Calu3 (cell line): Measurements from ENCODE around the gene NFKBIA. TPM values are rescaled to one million over a fixed set of nuclear protein-coding genes. Genes with fewer than 3 reads are reported as not detected.

ENCODE experiments used
- BruUV-seq: library from RNA; stranded (reverse); fragments of 400-500 nt; replicated peaks from 2 replicates; lab custom pipeline; 2021; lab: Mats Ljungman, UMichigan
- CTCF ChIA-PET: fragments of 300-600 bp; sonication (Branson Sonifier 250); formaldehyde crosslinking; loops from one replicate; lab custom pipeline; 2022; ENCODE audit warnings: antibody characterized with exemption; lab: Charles Lee
- DNase-seq: peaks from one replicate; pipeline ENCODE4 v3.0.0; 2022
- H3K27ac Mint-ChIP-seq: one replicate; pipeline ENCODE4 v1.8.0; 2022; ENCODE audit warnings: mixed read lengths; ENCODE audit not compliant: unreplicated experiment
- H3K27me3 Mint-ChIP-seq: one replicate; pipeline ENCODE4 v1.8.0; 2022; ENCODE audit warnings: mixed read lengths; ENCODE audit not compliant: unreplicated experiment
- H3K36me3 Mint-ChIP-seq: one replicate; pipeline ENCODE4 v1.8.0; 2022; ENCODE audit warnings: mild to moderate bottlenecking, moderate library complexity, mixed read lengths; ENCODE audit not compliant: insufficient read depth, unreplicated experiment
- H3K4me1 Mint-ChIP-seq: one replicate; pipeline ENCODE4 v1.8.0; 2022; ENCODE audit warnings: mild to moderate bottlenecking, low read depth, mixed read lengths; ENCODE audit not compliant: unreplicated experiment
- H3K4me3 Mint-ChIP-seq: one replicate; pipeline ENCODE4 v1.8.0; 2022; ENCODE audit warnings: mild to moderate bottlenecking, low read depth, moderate library complexity, mixed read lengths; ENCODE audit not compliant: unreplicated experiment
- H3K9me3 Mint-ChIP-seq: one replicate; pipeline ENCODE4 v1.8.0; 2022; ENCODE audit warnings: low read depth, mixed read lengths; ENCODE audit not compliant: unreplicated experiment
- CTCF ChIP-seq: fragments of 200-600 bp; IDR thresholded peaks from one replicate; pipeline ENCODE4 v1.8.0; 2022; ENCODE audit warnings: antibody characterized with exemption; ENCODE audit not compliant: unreplicated experiment
- intact Hi-C: fragments of 100-400 bp; cut with micrococcal nuclease; formaldehyde crosslinking; loops from one replicate; pipeline ENCODE4 v1.10.0; 2022; ENCODE audit not compliant: unreplicated experiment
- total RNA-seq: library from RNA; stranded (reverse); gene quantifications from 2 replicates; pipeline ENCODE4 v1.2.3, GENCODE V29; 2022

Gene NFKBIA
- total RNA-seq, 1 experiment from 2014 or later: 111 TPM

- Mint-ChIP-seq H3K4me3 (peak overlapping the region; percentile 24), H3K9me3 (peaks cover 3% of the 10 kb centered on the region), H3K27ac (no peak overlapping the region), H3K36me3 (no peaks in the 10 kb centered on the region), H3K27me3 (no peaks in the 10 kb centered on the region), H3K4me1 (peaks cover 34% of the 10 kb centered on the region)
- no peak for DNase-seq
- intact Hi-C loops: loop anchor here (5.0 kb wide), 1 partner anchor 36 kb away; no protein-coding TSS in a partner anchor
- CTCF ChIA-PET: interaction anchor here (1.0 kb wide), 1 partner anchor 34 kb away, joined by 3 read pairs; no protein-coding TSS in a partner anchor
- BruUV-seq: no TSS peak
- TF ChIP-seq CTCF: no peak
These were observed 35.8 kb downstream of the NFKBIA start for GRCh38 chr14:35368583-35369392.

- no peak for DNase-seq
- no TSS peak for BruUV-seq
- Mint-ChIP-seq H3K4me1 (peaks cover 41% of the 10 kb centered on the region), H3K36me3 (no peaks in the 10 kb centered on the region), H3K27me3 (no peaks in the 10 kb centered on the region), H3K27ac (no peak overlapping the region), H3K4me3 (peak overlapping the region; percentile 24), H3K9me3 (peaks cover 3% of the 10 kb centered on the region)
- no peak for TF ChIP-seq CTCF
- intact Hi-C loops: loop anchor here (5.0 kb wide), 1 partner anchor 36 kb away; no protein-coding TSS in a partner anchor
- CTCF ChIA-PET: interaction anchor here (1.0 kb wide), 1 partner anchor 34 kb away, joined by 3 read pairs; no protein-coding TSS in a partner anchor
These were observed 36.4 kb downstream of the NFKBIA start for GRCh38 chr14:35368139-35368460.

- no peak for TF ChIP-seq CTCF
- CTCF ChIA-PET: interaction anchor here (0.6 kb wide), 1 partner anchor 33 kb away, joined by 6 read pairs; no protein-coding TSS in a partner anchor
- no peaks in the 10 kb centered on the region for H3K36me3 Mint-ChIP-seq
- intact Hi-C loops: loop anchor here (5.0 kb wide), 1 partner anchor 35 kb away; no protein-coding TSS in a partner anchor
- H3K4me3 Mint-ChIP-seq: no peak overlapping the region
- DNase-seq: no peak
- no peaks in the 10 kb centered on the region for H3K27me3 Mint-ChIP-seq
- BruUV-seq: no TSS peak
- no peak overlapping the region for H3K27ac Mint-ChIP-seq
- peaks cover 41% of the 10 kb centered on the region for H3K4me1 Mint-ChIP-seq
- peaks cover 3% of the 10 kb centered on the region for H3K9me3 Mint-ChIP-seq
These were observed 37.5 kb downstream of the NFKBIA start for GRCh38 chr14:35367056-35367372.

GRCh38 chr14:35366521-35366976, 38.0 kb downstream of the NFKBIA start:
- no peak overlapping the region for H3K27ac Mint-ChIP-seq
- no peak for TF ChIP-seq CTCF
- BruUV-seq: no TSS peak
- intact Hi-C loops: loop anchor here (5.0 kb wide), 1 partner anchor 34 kb away; no protein-coding TSS in a partner anchor
- peaks cover 41% of the 10 kb centered on the region for H3K4me1 Mint-ChIP-seq
- no peak overlapping the region for H3K4me3 Mint-ChIP-seq
- CTCF ChIA-PET: no interaction called here
- H3K9me3 Mint-ChIP-seq: peaks cover 3% of the 10 kb centered on the region
- no peaks in the 10 kb centered on the region for H3K27me3 Mint-ChIP-seq
- no peak for DNase-seq
- no peaks in the 10 kb centered on the region for H3K36me3 Mint-ChIP-seq
